IMR-90 (cell line): Measurements from ENCODE around the gene BTBD9. TPM values are rescaled to one million over a fixed set of nuclear protein-coding genes. Genes with fewer than 3 reads are reported as not detected.

Source experiments
- ATAC-seq: fragments of 200-7000 bp; cut with Tn5 transposase; 2 replicates; pipeline ENCODE4 v1.9.1; 2020; ENCODE audit warnings: low read depth, mild to moderate bottlenecking, moderate library complexity
- BruUV-seq: library from RNA; stranded (reverse); fragments of 400-500 nt; replicated peaks from 2 replicates; lab custom pipeline; 2021; lab: Mats Ljungman, UMichigan
- CTCF ChIA-PET: fragments of 300-600 bp; formaldehyde crosslinking; extraction: SDS; loops from one replicate; lab custom pipeline; 2021; ENCODE audit warnings: antibody characterized with exemption; lab: Yijun Ruan, JAX
- POLR2A ChIA-PET: fragments of 300-600 bp; sonication (Branson Sonifier 250); formaldehyde crosslinking; loops from one replicate; lab custom pipeline; 2022; ENCODE audit warnings: antibody characterized with exemption; ENCODE audit not compliant: unreplicated experiment; lab: Charles Lee
- DNase-seq: peaks from one replicate; pipeline ENCODE4 v3.0.0; 2013
- H2AFZ ChIP-seq: replicated peaks from 2 replicates; pipeline ENCODE3; 2013; ENCODE audit warnings: low read length, mild to moderate bottlenecking; ENCODE audit not compliant: poor library complexity
- H2AK5ac ChIP-seq: 2 replicates; pipeline ENCODE4 v1.6.1; 2013; ENCODE audit warnings: low read depth, low read length, inconsistent platforms
- H2AK9ac ChIP-seq: replicated peaks from 2 replicates; pipeline ENCODE3; 2013; ENCODE audit warnings: mild to moderate bottlenecking, low read depth, low read length, moderate library complexity; ENCODE audit not compliant: poor library complexity
- H2BK120ac ChIP-seq: 2 replicates; pipeline ENCODE4 v1.6.1; 2013; ENCODE audit warnings: low read depth, low read length, inconsistent platforms
- H2BK15ac ChIP-seq: 3 replicates; pipeline ENCODE4 v1.6.1; 2013; ENCODE audit warnings: low read depth, low read length, inconsistent platforms
- H2BK20ac ChIP-seq: 2 replicates; pipeline ENCODE4 v1.6.1; 2013; ENCODE audit warnings: low read depth, mild to moderate bottlenecking, inconsistent platforms, low read length, moderate library complexity
- H2BK5ac ChIP-seq: 2 replicates; pipeline ENCODE4 v1.6.1; 2013; ENCODE audit warnings: mild to moderate bottlenecking, low read depth, low read length, inconsistent platforms; ENCODE audit not compliant: poor library complexity, severe bottlenecking
- H3K14ac ChIP-seq: replicated peaks from 2 replicates; pipeline ENCODE4 v1.6.1; 2013; ENCODE audit warnings: low read depth, low read length, inconsistent platforms
- H3K18ac ChIP-seq: 2 replicates; pipeline ENCODE4 v1.6.1; 2013; ENCODE audit warnings: low read depth, low read length, control low read depth
- H3K23ac ChIP-seq: 2 replicates; pipeline ENCODE4 v1.6.1; 2013; ENCODE audit warnings: low read depth, low read length, inconsistent platforms
- H3K27ac ChIP-seq: 2 replicates; pipeline ENCODE4 v1.5.1; 2013; ENCODE audit warnings: mild to moderate bottlenecking, control low read depth, low read length; ENCODE audit not compliant: insufficient read depth
- H3K27me3 ChIP-seq: 2 replicates; pipeline ENCODE4 v1.6.1; 2013; ENCODE audit warnings: low read length; ENCODE audit not compliant: control insufficient read depth, insufficient read depth
- H3K36me3 ChIP-seq: 2 replicates; pipeline ENCODE4 v1.6.1; 2013; ENCODE audit warnings: low read length, mixed read lengths; ENCODE audit not compliant: control insufficient read depth, insufficient read depth
- H3K4ac ChIP-seq: 2 replicates; pipeline ENCODE4 v1.6.1; 2013; ENCODE audit warnings: low read depth, low read length, inconsistent platforms
- H3K4me1 ChIP-seq: 2 replicates; pipeline ENCODE4 v1.6.1; 2013; ENCODE audit warnings: low read length, mixed read lengths; ENCODE audit not compliant: control insufficient read depth, insufficient read depth
- H3K4me2 ChIP-seq: 2 replicates; pipeline ENCODE4 v1.6.1; 2013; ENCODE audit warnings: low read depth, mild to moderate bottlenecking, control low read depth, low read length, moderate library complexity
- H3K4me3 ChIP-seq: 2 replicates; pipeline ENCODE4 v1.5.1; 2013; ENCODE audit warnings: low read depth, mild to moderate bottlenecking, control low read depth, low read length, moderate library complexity; ENCODE audit not compliant: insufficient read depth
- H3K56ac ChIP-seq: 2 replicates; pipeline ENCODE4 v1.6.1; 2013; ENCODE audit warnings: low read length, inconsistent platforms; ENCODE audit not compliant: insufficient read depth; ENCODE audit errors: extremely low read depth
- H3K79me1 ChIP-seq, 2 experiments: 2 replicates each; pipeline ENCODE4 v1.6.1; 2013; ENCODE audit warnings: low read length in 2 of 2, inconsistent platforms in 1 of 2, low read depth in 1 of 2
- H3K9ac ChIP-seq: 2 replicates; pipeline ENCODE4 v1.6.1; 2013; ENCODE audit warnings: low read depth, low read length, control low read depth
- H3K9me1 ChIP-seq: 2 replicates; pipeline ENCODE4 v1.6.1; 2013; ENCODE audit warnings: low read length, inconsistent platforms; ENCODE audit not compliant: insufficient read depth
- H3K9me3 ChIP-seq: 2 replicates; pipeline ENCODE4 v1.6.1; 2013; ENCODE audit warnings: low read length; ENCODE audit not compliant: control insufficient read depth, insufficient read depth
- H4K20me1 ChIP-seq: 2 replicates; pipeline ENCODE4 v1.6.1; 2013; ENCODE audit warnings: low read length, inconsistent platforms; ENCODE audit not compliant: insufficient read depth
- H4K5ac ChIP-seq: 2 replicates; pipeline ENCODE4 v1.6.1; 2013; ENCODE audit warnings: mild to moderate bottlenecking, low read depth, low read length, control low read depth
- H4K8ac ChIP-seq, 2 experiments: 2 replicates each; pipeline ENCODE4 v1.6.1; 2013; ENCODE audit warnings: low read depth in 2 of 2, low read length in 2 of 2, control low read depth in 1 of 2, inconsistent platforms in 1 of 2
- H4K91ac ChIP-seq: 2 replicates; pipeline ENCODE4 v1.6.1; 2013; ENCODE audit warnings: low read depth, low read length, inconsistent platforms; ENCODE audit not compliant: insufficient read depth
- CEBPB ChIP-seq: IDR thresholded peaks from 2 replicates; pipeline ENCODE4 v1.6.1; 2012; ENCODE audit warnings: low read depth, low read length, improper control_type of control experiment
- FOS ChIP-seq: fragments of 150-350 bp; IDR thresholded peaks from 2 replicates; pipeline ENCODE4 v1.6.1; 2016; ENCODE audit warnings: low read depth, low read length
- MAZ ChIP-seq: IDR thresholded peaks from 2 replicates; pipeline ENCODE4 v1.6.1; 2012; ENCODE audit warnings: low read depth, mild to moderate bottlenecking, low read length, improper control_type of control experiment, moderate library complexity, borderline replicate concordance
- NFE2L2 ChIP-seq: fragments of 150-350 bp; IDR thresholded peaks from 2 replicates; pipeline ENCODE4 v1.6.1; 2016; ENCODE audit warnings: low read depth, mild to moderate bottlenecking, low read length
- WGBS, 2 experiments: methylation state at CpG; one replicate each; pipeline versions ENCODE4 v1.1.5 to v1.1.7; 2013; ENCODE audit warnings: missing lambda C conversion rate in 2 of 2; ENCODE audit not compliant: insufficient read length in 1 of 2; ENCODE audit errors: extremely low coverage in 2 of 2; 5-methylcytosine and 5-hydroxymethylcytosine counted together
- dilution Hi-C: fragments of 300-500 bp; cut with HindIII; formaldehyde crosslinking; loops from one replicate; pipeline ENCODE4 v1.14.3; 2018; ENCODE audit warnings: low sequenced_read_pairs; ENCODE audit not compliant: unreplicated experiment
- in situ Hi-C: fragments of 300-500 bp; cut with MboI; formaldehyde crosslinking; loops from 3 replicates; pipeline ENCODE4 v1.14.3; 2019; ENCODE audit warnings: low sequenced_read_pairs, inconsistent platforms, mixed read lengths
- intact Hi-C: fragments of 100-400 bp; cut with micrococcal nuclease; formaldehyde crosslinking; loops from 2 replicates; pipeline ENCODE4 v1.10.0; 2022
- polyA plus RNA-seq, 3 experiments: library from polyadenylated mRNA; depleted of rRNA; stranded (reverse); fragments of >200 nt; gene quantifications; 2 replicates each; pipeline ENCODE4 v1.2.3, GENCODE V29; 2012; ENCODE audit warnings: low replicate concordance in 1 of 3
- total RNA-seq: library from RNA; depleted of rRNA; stranded (reverse); fragments of >200 nt; gene quantifications from 2 replicates; pipeline ENCODE4 v1.2.3, GENCODE V29; 2012

BTBD9 gene
- total and polyA plus RNA-seq, 2 of the 4 experiments (the other 2 are of a cell fraction) = 4.1 to 22.0 TPM

- Histone ChIP-seq H4K8ac (no peak overlapping the region), H2AK5ac (no peak overlapping the region; the same call in 1 of the 2 replicates), H3K4ac (no peak overlapping the region), H4K91ac (no peak overlapping the region), H3K9me1 (peaks cover 26% of the 10 kb centered on the region), H2BK15ac (no peak overlapping the region), H3K4me2 (no peak overlapping the region), H4K5ac (no peak overlapping the region), H2AK9ac (no peak overlapping the region), H3K18ac (no peak overlapping the region), H3K4me3 (no peak overlapping the region), H2BK120ac (no peak overlapping the region), H2BK20ac (no peak overlapping the region), H3K9ac (no peak overlapping the region), H3K23ac (no peak overlapping the region), H3K27ac (no peak overlapping the region), H3K27me3 (no peaks in the 10 kb centered on the region), H3K79me1 (peaks cover 37 to 87% of the 10 kb centered on the region in 2 experiments), H3K4me1 (peaks cover 22% of the 10 kb centered on the region; the same call in 1 of the 2 replicates), H2BK5ac (no peak overlapping the region), H3K36me3 (peaks cover 14% of the 10 kb centered on the region), H2AFZ (no peak overlapping the region), H4K20me1 (peaks cover 60% of the 10 kb centered on the region), H3K14ac (no peak overlapping the region), H3K56ac (no peak overlapping the region), H3K9me3 (no peaks in the 10 kb centered on the region)
- DNase-seq = no peak
- WGBS, 2 experiments = 70% methylated on average over 2 of the region's 3 CpGs; no CpG with 5 or more reads in 1 of the 2 experiments
- dilution Hi-C loops = no loop called here
- intact Hi-C loops = loop anchor here (10.0 kb wide), 1 partner anchor 445 kb away; no protein-coding TSS in a partner anchor
- POLR2A ChIA-PET = no interaction called here
- CTCF ChIA-PET = no interaction called here
- ATAC-seq = no peak
- TF ChIP-seq FOS (no peak), MAZ (no peak), CEBPB (no peak), NFE2L2 (no peak)
- in situ Hi-C loops = no loop called here
- BruUV-seq = no TSS peak
Measured at GRCh38 chr6:38150021-38150420, 489.7 kb downstream of the BTBD9 start.
